GM19099 (cell line): Measurements from ENCODE around the gene MIER2.

Source experiments
- POLR2A ChIP-seq: IDR thresholded peaks from 3 replicates; pipeline ENCODE4 v1.6.1; 2011; ENCODE audit warnings: low read depth; ENCODE audit not compliant: insufficient read length; ENCODE audit errors: extremely low read depth

Gene MIER2

DNA sequence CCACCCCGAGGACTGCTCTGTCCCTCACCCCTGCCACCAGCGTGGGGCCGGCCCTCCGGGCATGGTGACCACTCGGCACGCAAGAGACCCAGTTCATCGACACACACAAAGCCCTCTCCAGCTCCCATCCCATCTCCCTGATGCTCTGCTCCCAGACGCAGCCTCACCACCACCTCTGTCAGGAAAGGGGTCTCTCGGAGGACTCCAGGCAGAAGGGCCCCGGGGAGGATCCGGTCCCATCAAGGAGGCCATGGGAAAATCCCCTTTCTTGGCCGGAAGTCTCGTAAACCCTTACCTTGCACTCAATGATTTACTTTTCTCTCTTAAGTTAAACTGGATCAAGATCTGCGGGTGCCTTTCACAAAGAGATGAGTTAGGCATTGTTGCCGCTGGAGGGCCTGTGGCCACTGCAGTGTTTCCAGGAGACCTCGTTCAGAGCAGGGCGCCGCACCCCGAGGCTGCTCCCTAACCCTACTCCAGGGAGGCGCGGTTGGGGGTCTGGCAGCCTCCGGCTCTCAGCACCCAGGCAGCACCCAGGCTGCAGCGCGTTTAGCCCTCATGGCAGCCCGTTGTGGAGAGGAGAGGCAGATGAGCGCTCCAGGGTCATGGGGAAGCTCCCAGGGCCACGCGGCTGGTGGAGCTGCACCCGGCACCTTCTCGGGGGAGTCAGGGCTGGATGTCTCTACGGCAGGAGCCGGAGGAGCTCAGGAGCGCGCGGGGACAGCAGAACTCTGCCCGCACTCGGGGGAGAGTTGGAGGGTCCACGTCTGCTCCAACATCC, 33.4 kb upstream of the MIER2 start:
- TF ChIP-seq POLR2A: no peak

GRCh38 chr19:376111-376470, 31.5 kb upstream of the MIER2 start:
- no peak for TF ChIP-seq POLR2A

DNA sequence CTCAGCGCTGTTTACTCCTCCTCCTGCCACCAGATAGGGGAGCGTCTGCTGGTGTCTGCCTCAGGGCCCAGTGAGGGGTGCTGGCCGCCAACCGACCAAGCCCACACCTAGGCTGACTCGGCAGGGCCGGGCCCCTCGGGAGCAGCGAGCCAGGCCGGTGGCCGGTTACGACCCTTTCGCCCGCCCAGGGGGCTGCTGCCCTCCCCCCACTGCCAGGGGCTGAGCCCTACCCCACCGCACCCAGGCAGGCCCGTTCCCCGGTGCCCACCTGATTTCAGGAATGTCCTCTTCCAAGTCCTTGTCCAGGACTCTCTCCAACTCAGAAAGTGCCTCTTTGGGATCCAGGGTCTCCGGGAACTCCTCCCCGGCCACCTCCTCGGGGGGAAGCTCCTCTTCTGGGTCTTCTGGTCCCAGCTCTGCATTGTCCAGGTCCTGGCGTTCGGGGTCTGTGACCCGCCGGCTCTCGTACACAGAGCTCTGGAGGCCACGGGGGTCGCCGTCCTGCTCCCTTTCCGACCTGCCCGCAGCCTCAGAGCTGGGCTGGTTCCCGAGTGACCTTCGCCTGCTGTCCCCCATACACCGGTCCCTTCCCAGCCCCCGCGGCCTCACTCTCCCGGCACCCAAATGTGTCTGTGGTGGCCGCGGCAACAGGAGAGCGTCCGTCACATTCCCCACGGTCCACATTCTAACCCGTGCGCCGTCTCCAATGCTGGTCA, 31.0 kb upstream of the MIER2 start:
- no peak for TF ChIP-seq POLR2A

- TF ChIP-seq POLR2A: no peak
These were observed 30.3 kb upstream of the MIER2 start for GRCh38 chr19:374886-375235.

GRCh38 chr19:374183-374885, 29.7 kb upstream of the MIER2 start:
- no peak for TF ChIP-seq POLR2A

DNA sequence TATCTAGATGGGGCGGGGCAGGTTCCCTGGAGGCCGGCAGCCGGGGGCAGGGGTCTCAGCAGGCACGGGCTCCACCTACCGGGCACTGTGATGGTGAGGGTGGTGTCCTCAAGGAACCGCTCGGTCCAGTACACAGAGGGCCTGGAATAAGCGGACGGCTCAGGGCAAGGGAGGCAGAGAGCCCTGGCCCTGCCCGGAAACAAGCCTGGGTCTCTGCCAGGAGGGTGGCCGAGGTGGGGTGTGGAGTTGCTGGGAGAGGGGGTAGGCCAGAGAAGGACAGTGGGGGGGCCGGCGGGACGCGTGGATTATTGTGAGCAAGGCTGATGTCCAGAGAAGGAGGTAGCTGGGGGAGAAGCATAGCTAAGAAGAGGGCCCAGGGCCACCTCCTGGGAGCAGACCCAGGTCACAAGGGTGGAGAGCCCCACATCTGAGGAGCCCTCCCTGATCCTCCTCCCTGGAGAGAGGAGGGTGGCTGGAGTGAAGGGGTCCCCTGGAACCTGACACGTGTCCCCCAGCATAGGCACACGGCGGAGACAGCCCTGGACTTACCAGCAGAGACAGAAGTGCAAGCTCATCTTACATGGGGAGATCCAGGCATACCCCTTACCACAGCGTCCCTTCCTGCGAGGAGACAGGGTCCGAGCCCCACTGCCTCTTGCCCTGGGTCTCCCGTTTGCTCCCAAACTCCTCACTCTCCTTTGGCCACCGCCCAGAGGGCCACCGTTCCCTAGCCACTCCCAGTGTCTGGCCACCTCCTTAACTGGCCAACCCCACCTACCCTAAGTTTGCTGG, 29.0 kb upstream of the MIER2 start:
- no peak for TF ChIP-seq POLR2A

DNA sequence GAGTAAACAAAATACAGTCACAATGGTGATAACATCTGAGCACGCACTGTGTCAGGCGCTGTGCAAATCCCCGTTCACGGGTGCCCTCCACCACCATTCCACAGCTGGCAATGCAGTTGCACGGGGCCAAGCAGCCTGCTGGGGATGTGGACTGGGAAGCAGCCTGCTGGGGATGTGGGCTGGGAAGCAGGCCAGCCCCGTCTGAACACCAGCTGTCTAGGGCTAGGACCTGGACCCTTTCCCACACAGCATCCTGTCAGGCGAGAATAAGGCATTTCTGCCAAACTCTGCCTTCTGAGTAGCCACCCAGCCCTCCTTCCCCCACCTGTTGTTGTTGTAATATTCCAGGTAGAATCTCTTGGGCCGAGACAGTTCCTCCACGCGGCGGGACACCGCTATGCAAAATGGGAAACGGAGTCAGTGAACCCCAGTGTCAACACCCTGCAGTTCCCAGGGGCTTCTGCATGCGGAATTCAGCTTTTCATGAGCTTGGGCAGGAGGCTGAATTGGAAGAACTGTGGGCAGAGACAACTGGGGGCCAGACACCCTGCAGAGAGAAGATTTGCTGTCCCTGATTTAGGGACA, 27.8 kb upstream of the MIER2 start:
- TF ChIP-seq POLR2A: no peak

GRCh38 chr19:371501-372168, 27.0 kb upstream of the MIER2 start:
- TF ChIP-seq POLR2A: no peak

DNA sequence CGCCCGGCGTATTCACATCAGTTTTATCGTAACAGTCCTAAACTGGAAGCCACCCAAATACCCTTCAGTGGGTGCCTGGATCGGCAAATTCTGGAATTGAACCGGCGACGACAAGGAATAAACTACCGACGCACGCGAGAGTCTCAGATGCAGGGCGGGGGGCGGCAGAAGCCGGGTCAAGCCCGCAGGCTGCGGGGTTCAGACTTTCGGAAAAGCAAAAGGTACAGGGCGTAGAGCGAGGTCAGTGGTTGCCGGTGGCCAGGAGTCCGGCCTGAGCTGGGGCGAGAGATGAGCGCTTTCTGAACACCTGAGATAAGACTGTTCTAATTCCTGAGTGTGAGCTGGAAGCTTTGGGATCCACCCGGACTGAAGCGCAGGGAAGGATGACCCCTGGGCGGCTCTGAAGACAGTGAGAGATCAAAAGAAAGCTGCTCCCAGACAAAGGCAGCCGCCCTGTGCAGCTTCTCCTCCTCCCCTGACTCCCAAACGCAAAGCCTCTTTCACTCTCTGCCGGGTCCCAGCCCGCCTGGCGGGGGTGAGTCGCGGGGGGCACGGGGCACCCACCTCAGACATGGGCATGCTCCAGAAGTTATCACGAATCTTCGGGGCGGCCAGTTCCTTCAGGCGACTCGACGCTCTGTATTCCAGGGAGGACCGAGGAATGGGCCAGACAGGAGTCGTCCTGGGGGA, 26.2 kb upstream of the MIER2 start:
- no peak for TF ChIP-seq POLR2A

- TF ChIP-seq POLR2A: no peak
These were observed 25.3 kb upstream of the MIER2 start for GRCh38 chr19:369876-370275.

DNA sequence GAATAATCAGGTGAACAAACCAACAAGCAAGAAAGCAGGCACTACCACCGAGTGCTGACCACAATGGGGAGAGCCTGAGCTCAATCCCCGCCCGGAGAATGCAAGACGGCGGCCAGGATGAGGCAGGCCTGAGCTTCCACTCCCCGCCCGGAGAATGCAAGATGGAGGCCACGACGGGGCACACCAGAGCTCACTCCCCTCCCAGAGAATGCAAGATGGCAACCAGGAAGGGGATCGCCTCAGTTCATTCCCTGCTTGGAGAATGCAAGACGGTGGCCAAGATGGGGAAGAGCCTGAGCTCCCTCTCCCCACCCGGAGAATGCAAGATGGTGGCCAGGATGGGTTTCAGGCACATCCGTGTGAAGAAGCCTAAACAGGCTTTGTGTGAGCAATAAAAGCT, 24.7 kb upstream of the MIER2 start:
- no peak for TF ChIP-seq POLR2A

DNA sequence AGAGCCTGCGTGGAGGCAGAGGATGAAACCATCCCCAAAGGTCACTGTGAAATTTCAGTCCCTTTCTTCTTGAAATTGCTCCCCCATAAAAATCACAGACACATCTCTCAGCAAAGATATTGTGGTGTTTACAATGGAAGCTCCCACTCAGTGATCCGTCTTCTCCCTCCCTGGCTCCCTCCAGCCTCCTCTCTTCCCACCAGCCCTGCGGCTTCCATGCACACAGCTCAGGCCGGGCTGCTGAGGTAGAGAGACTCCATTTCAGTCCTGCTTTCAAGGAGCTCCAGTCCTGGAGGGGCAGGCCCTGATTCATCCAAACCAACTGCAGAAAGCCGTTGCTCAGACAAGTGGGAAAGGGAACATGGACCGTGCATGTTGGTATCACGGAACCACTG, 24.0 kb upstream of the MIER2 start:
- TF ChIP-seq POLR2A: no peak

- TF ChIP-seq POLR2A: no peak
These were observed 23.5 kb upstream of the MIER2 start for GRCh38 chr19:367963-368629.
